ENCODE results near the gene PIGM. TPM values are rescaled to one million over a fixed set of nuclear protein-coding genes. Genes with fewer than 3 reads are reported as not detected.
A peak's percentile ranks its signal among the peaks of the same experiment; 100 is the strongest.
"Not testable (repeated sequence)": the region's sequence is repeated elsewhere in the genome, so short reads cannot be mapped to it uniquely, and the experiment has no call there.

Gene PIGM
- total RNA-seq, 2 donors from 2014 or later: 2.7 to 3.0 TPM

DNA sequence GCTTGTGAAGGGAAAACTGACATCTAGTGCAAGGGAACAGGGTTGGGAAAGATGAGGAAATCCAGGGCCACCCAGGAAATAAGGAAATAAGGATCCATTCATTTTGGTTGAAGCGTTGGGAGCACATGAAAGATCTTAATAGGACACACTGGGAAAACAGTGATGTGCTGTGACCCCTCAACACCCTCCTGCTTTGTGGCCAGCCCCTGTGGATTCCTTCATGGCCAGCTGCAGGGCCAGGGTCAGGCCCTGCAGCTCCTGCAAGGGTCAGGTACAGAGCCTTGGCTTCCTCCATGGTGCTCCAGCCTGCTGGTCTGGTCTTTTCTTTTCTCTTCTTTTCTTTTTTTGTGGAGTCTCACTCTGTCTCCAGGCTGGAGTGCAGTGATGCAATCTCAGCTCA, 18.8 kb upstream of the PIGM start:
- DNase-seq (no peak), ATAC-seq (no peak)
- Mint-ChIP-seq H3K36me3 (ENCODE audit: low read depth) (peaks cover 16% of the 10 kb centered on the region), H3K27ac (no peak overlapping the region), H3K4me1 (peaks cover 22% of the 10 kb centered on the region), H3K4me3 (no peak overlapping the region), H3K27me3 (peaks cover 94% of the 10 kb centered on the region)
- H3K9me3 ChIP-seq (ENCODE audit: control insufficient read depth, low read length, poor library complexity, severe bottlenecking): no peaks in the 10 kb centered on the region

- not testable (repeated sequence) for ATAC-seq
Measured at GRCh38 chr1:160050182-160050581, 18.4 kb upstream of the PIGM start.

GRCh38 chr1:160049101-160049500, 17.3 kb upstream of the PIGM start:
- Mint-ChIP-seq H3K27ac (no peak overlapping the region), H3K4me3 (no peak overlapping the region), H3K27me3 (peaks cover 94% of the 10 kb centered on the region), H3K4me1 (peaks cover 22% of the 10 kb centered on the region), H3K36me3 (ENCODE audit: low read depth) (peaks cover 12% of the 10 kb centered on the region)
- DNase-seq (no peak), ATAC-seq (no peak)
- H3K9me3 ChIP-seq (ENCODE audit: control insufficient read depth, low read length, poor library complexity, severe bottlenecking): no peaks in the 10 kb centered on the region

More at GRCh38 chr1:160050182-160050581, 18.4 kb upstream of the PIGM start:
- not testable (repeated sequence) for H3K9me3 ChIP-seq (ENCODE audit: control insufficient read depth, low read length, poor library complexity, severe bottlenecking); DNase-seq; H3K27ac Mint-ChIP-seq; H3K4me3 Mint-ChIP-seq
- peaks cover 22% of the 10 kb centered on the region for H3K4me1 Mint-ChIP-seq
- peaks cover 16% of the 10 kb centered on the region for H3K36me3 Mint-ChIP-seq (ENCODE audit: low read depth)
- H3K27me3 Mint-ChIP-seq: peaks cover 94% of the 10 kb centered on the region

- no peak overlapping the region for H3K27ac Mint-ChIP-seq
- peaks cover 22% of the 10 kb centered on the region for H3K4me1 Mint-ChIP-seq
- ATAC-seq (no peak), DNase-seq (no peak)
- no peaks in the 10 kb centered on the region for H3K9me3 ChIP-seq (ENCODE audit: control insufficient read depth, low read length, poor library complexity, severe bottlenecking)
- no peak overlapping the region for H3K4me3 Mint-ChIP-seq
- peaks cover 12% of the 10 kb centered on the region for H3K36me3 Mint-ChIP-seq (ENCODE audit: low read depth)
- peaks cover 86% of the 10 kb centered on the region for H3K27me3 Mint-ChIP-seq
Measured at GRCh38 chr1:160048335-160048734, 16.5 kb upstream of the PIGM start.

DNA sequence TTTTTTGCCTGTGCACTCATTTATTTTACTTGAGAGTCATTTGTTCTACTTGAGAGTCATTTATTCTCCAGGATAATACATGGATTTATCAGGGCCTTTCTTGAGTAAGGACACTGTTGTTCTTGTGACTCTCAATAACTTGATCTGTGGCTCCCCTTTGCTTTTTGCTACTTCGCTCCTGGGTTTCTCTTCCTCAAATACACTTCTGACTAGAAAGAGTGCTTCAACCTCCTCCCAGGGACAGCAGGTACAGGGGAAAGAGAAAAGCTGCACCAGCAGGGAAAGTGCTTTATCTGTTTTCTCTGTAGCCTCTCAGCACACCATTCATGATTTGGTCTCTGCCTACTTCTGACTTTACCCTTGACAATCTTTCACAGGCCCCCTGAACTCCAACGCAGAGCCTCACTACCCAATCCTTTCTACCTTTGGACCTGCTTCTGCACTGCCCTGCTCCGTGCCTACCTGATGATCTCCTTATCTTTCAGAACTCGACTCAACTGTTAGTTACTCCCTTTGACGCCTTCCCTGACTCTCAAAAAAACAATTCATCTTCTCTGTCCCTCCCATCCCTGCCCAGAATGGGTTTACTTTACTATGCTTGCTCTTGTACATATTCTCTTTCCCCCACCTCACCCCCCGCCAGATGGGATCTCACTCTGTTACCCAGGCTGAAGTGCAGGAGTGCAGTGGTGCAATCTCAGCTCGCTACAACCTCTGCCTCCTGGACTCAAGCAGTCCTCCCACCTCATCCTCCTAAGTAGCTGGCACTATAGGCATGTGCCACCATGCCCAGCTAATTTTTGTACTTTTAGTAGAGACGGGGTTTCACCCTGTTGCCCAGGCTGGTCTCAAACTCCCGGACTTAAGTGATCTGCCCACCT, 15.6 kb upstream of the PIGM start:
- Mint-ChIP-seq H3K36me3 (ENCODE audit: low read depth) (peaks cover 12% of the 10 kb centered on the region), H3K27me3 (peaks cover 76% of the 10 kb centered on the region), H3K27ac (no peak overlapping the region), H3K4me1 (peaks cover 20% of the 10 kb centered on the region), H3K4me3 (peak overlapping the region; percentile 76)
- H3K9me3 ChIP-seq (ENCODE audit: control insufficient read depth, low read length, poor library complexity, severe bottlenecking): no peaks in the 10 kb centered on the region
- peak; percentile 21 for ATAC-seq
- DNase-seq: no peak

GRCh38 chr1:160046494-160047110, 14.8 kb upstream of the PIGM start:
- Mint-ChIP-seq H3K36me3 (ENCODE audit: low read depth) (peaks cover 9% of the 10 kb centered on the region), H3K27ac (no peak overlapping the region), H3K27me3 (peaks cover 69% of the 10 kb centered on the region), H3K4me3 (peak overlapping the region; percentile 76), H3K4me1 (peaks cover 15% of the 10 kb centered on the region)
- H3K9me3 ChIP-seq (ENCODE audit: control insufficient read depth, low read length, poor library complexity, severe bottlenecking): no peaks in the 10 kb centered on the region
- peak in 1 of 3 donors; percentile 23 for DNase-seq
- ATAC-seq: peak; percentile 84

- peaks cover 15% of the 10 kb centered on the region for H3K4me1 Mint-ChIP-seq
- no peak overlapping the region for H3K4me3 Mint-ChIP-seq
- no peak for DNase-seq
- H3K27ac Mint-ChIP-seq: peak overlapping the region; percentile 6
- no peak for ATAC-seq
- peaks cover 59% of the 10 kb centered on the region for H3K27me3 Mint-ChIP-seq
- no peaks in the 10 kb centered on the region for H3K9me3 ChIP-seq (ENCODE audit: control insufficient read depth, low read length, poor library complexity, severe bottlenecking)
- H3K36me3 Mint-ChIP-seq (ENCODE audit: low read depth): peaks cover 8% of the 10 kb centered on the region
Measured at GRCh38 chr1:160045653-160046052, 13.9 kb upstream of the PIGM start.

DNA sequence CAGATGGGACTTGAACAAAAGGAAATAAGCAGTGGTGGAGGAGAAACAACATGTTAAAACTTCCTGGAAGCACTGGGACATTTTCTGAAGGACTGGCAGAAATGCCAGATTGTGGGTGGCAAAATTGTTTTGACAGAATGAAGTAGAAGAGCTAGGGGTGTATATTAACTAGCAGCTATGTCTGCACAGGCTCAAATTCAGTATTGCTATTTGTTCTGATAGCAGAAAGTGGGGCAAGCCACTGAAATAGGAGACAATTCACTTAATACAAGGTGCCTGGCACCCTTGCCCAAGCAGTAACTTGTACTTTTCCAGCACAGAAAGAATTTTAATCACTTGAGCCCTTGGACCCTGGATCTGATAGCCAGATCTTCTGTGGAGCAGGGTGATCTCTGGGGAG, 11.8 kb upstream of the PIGM start:
- ATAC-seq: no peak
- H3K9me3 ChIP-seq (ENCODE audit: control insufficient read depth, low read length, poor library complexity, severe bottlenecking): no peaks in the 10 kb centered on the region
- Mint-ChIP-seq H3K36me3 (ENCODE audit: low read depth) (peaks cover 1% of the 10 kb centered on the region), H3K4me3 (peak overlapping the region; percentile 10), H3K27me3 (peaks cover 40% of the 10 kb centered on the region), H3K27ac (no peak overlapping the region), H3K4me1 (peaks cover 13% of the 10 kb centered on the region)
- DNase-seq: no peak

- ATAC-seq (no peak), DNase-seq (no peak)
- H3K4me1 Mint-ChIP-seq: peaks cover 2% of the 10 kb centered on the region
- H3K9me3 ChIP-seq (ENCODE audit: control insufficient read depth, low read length, poor library complexity, severe bottlenecking): no peaks in the 10 kb centered on the region
- H3K27me3 Mint-ChIP-seq: peaks cover 14% of the 10 kb centered on the region
- no peak overlapping the region for H3K27ac Mint-ChIP-seq
- no peak overlapping the region for H3K4me3 Mint-ChIP-seq
- peaks cover 3% of the 10 kb centered on the region for H3K36me3 Mint-ChIP-seq (ENCODE audit: low read depth)
Measured at GRCh38 chr1:160040476-160040875, 8.7 kb upstream of the PIGM start.

DNA sequence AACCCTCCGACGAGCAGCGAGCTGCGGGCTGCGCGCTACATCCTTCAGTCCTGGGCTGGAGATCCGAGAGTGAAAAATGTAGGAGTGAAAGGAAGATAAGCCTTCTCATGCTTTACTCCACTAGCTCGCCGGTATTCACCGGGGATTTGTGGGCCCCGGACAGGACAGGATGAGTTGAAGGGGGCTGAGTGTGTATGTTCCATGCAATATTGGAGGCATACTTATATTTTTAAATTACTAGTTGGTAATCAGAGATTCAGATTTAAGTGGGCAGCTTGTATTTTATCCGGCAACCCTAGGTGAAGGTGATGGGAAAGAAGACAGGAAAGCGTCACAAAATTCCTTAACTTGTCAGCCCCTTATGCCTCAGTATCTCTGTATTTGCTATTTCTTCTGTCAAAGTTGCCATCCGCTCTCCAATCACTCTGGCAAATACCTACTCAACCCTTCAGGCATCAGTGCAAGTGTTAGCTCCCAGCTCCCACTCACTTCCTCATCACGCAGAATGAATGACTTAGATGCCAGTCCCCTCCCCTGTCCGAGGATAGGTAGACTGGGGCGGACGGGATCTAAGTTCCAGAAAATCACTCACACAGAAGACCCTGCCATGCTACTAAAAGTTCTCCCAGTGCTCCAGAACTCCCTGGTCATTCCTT, 503 bp upstream of the PIGM start:
- Mint-ChIP-seq H3K27me3 (no peaks in the 10 kb centered on the region), H3K4me1 (peaks cover 32% of the 10 kb centered on the region), H3K4me3 (peak overlapping the region; percentile 98), H3K27ac (peak overlapping the region; percentile 95), H3K36me3 (ENCODE audit: low read depth) (peaks cover 7% of the 10 kb centered on the region)
- no peaks in the 10 kb centered on the region for H3K9me3 ChIP-seq (ENCODE audit: control insufficient read depth, low read length, poor library complexity, severe bottlenecking)
- ATAC-seq (no peak), DNase-seq (no peak)

DNA sequence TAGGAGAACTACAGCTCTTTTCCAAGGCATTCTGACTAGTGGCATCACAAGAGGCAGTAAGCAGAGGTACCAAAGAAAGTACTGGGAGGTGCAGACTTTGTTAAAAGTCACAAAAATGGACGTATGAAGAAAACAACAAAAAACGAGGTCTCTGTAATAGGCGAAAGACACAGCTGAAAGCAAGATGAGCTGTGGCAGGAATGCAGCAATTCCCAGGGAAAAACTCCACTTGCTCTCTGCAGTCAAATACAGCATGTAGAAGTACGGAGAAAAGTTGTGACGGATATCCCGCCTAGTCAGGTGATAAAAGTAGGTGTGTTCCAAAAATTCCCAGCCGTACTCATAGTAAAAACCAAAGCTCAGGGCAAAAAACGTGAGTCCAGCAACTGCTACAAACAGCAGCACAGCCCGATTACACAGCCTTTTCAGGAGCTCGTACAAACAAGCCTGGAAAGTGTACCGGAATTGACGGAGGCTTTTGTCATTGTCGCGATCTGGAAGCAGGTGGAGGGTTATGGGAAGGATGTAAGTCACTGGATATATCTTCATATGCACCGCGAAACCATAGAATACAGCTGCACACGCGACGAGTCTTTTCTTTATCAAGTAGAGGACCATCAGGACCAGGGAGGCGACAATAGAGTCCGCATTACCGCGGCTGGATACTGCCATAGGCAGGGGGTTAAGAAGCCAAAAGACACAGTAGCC, 979 bp downstream of the PIGM start:
- H3K27me3 Mint-ChIP-seq: no peaks in the 10 kb centered on the region
- DNase-seq (no peak), ATAC-seq (peak; percentile 17)
- H3K36me3 Mint-ChIP-seq (ENCODE audit: low read depth): peaks cover 7% of the 10 kb centered on the region
- H3K27ac Mint-ChIP-seq: peak overlapping the region; percentile 95
- H3K9me3 ChIP-seq (ENCODE audit: control insufficient read depth, low read length, poor library complexity, severe bottlenecking): no peaks in the 10 kb centered on the region
- H3K4me1 Mint-ChIP-seq: peaks cover 34% of the 10 kb centered on the region
- peak overlapping the region; percentile 98 for H3K4me3 Mint-ChIP-seq

- Mint-ChIP-seq H3K27me3 (no peaks in the 10 kb centered on the region), H3K36me3 (ENCODE audit: low read depth) (peaks cover 2% of the 10 kb centered on the region), H3K4me1 (peaks cover 39% of the 10 kb centered on the region), H3K27ac (no peak overlapping the region), H3K4me3 (no peak overlapping the region)
- no peak for ATAC-seq
- no peak for DNase-seq
- H3K9me3 ChIP-seq (ENCODE audit: control insufficient read depth, low read length, poor library complexity, severe bottlenecking): no peaks in the 10 kb centered on the region
Measured at GRCh38 chr1:160028426-160028825, 3.4 kb downstream of the PIGM start.

GRCh38 chr1:160025314-160025713, 6.5 kb downstream of the PIGM start:
- DNase-seq: no peak
- Mint-ChIP-seq H3K4me3 (no peak overlapping the region), H3K4me1 (peaks cover 25% of the 10 kb centered on the region), H3K27me3 (no peaks in the 10 kb centered on the region), H3K27ac (no peak overlapping the region), H3K36me3 (ENCODE audit: low read depth) (peaks cover 2% of the 10 kb centered on the region)
- H3K9me3 ChIP-seq (ENCODE audit: control insufficient read depth, low read length, poor library complexity, severe bottlenecking): no peaks in the 10 kb centered on the region
- ATAC-seq: no peak

All from T-helper 17 cell (primary cell).